GM19099 (cell line): Measurements from ENCODE around the gene PSEN1.

Experiments
- POLR2A ChIP-seq: IDR thresholded peaks from 3 replicates; pipeline ENCODE4 v1.6.1; 2011; ENCODE audit warnings: low read depth; ENCODE audit not compliant: insufficient read length; ENCODE audit errors: extremely low read depth

PSEN1 gene

GRCh38 chr14:73143003-73143402 lies 6.7 kb downstream of the PSEN1 start:
- no peak for TF ChIP-seq POLR2A

- no peak for TF ChIP-seq POLR2A
These were observed 7.3 kb downstream of the PSEN1 start for GRCh38 chr14:73143617-73144016.

- no peak for TF ChIP-seq POLR2A
These were observed 9.1 kb downstream of the PSEN1 start for GRCh38 chr14:73145371-73145770.

- TF ChIP-seq POLR2A, result no peak
These were observed 9.8 kb downstream of the PSEN1 start for GRCh38 chr14:73146111-73146510.

- no peak for TF ChIP-seq POLR2A
These were observed 13.4 kb downstream of the PSEN1 start for GRCh38 chr14:73149753-73150152.

GRCh38 chr14:73153272-73153671 lies 17.0 kb downstream of the PSEN1 start:
- no peak for TF ChIP-seq POLR2A

GRCh38 chr14:73162251-73162650 lies 25.9 kb downstream of the PSEN1 start:
- TF ChIP-seq POLR2A, result no peak

GRCh38 chr14:73166399-73166798 lies 30.1 kb downstream of the PSEN1 start:
- TF ChIP-seq POLR2A, result no peak

- no peak for TF ChIP-seq POLR2A
These were observed 31.4 kb downstream of the PSEN1 start for GRCh38 chr14:73167727-73168126.

- TF ChIP-seq POLR2A, result no peak
These were observed 32.0 kb downstream of the PSEN1 start for GRCh38 chr14:73168274-73168673.

- no peak for TF ChIP-seq POLR2A
These were observed 32.4 kb downstream of the PSEN1 start for GRCh38 chr14:73168691-73169090.

- TF ChIP-seq POLR2A, result no peak
These were observed 34.4 kb downstream of the PSEN1 start for GRCh38 chr14:73170686-73171085.

GRCh38 chr14:73172500-73172899 lies 36.2 kb downstream of the PSEN1 start:
- TF ChIP-seq POLR2A, result no peak

GRCh38 chr14:73173092-73173735 lies 36.9 kb downstream of the PSEN1 start:
- no peak for TF ChIP-seq POLR2A

- TF ChIP-seq POLR2A, result no peak
These were observed 40.4 kb downstream of the PSEN1 start for GRCh38 chr14:73176685-73177084.

- no peak for TF ChIP-seq POLR2A
These were observed 44.1 kb downstream of the PSEN1 start for GRCh38 chr14:73180385-73180805.

GRCh38 chr14:73188501-73188911 lies 52.2 kb downstream of the PSEN1 start:
- no peak for TF ChIP-seq POLR2A
